Chondrocyte (in vitro differentiated cells): Measurements from ENCODE around the gene CD320. TPM values are rescaled to one million over a fixed set of nuclear protein-coding genes. Genes with fewer than 3 reads are reported as not detected.

ENCODE experiments used
- DNase-seq: peaks from one replicate; pipeline ENCODE4 v3.0.0; 2021; ENCODE audit warnings: mixed read lengths, low spot score
- H3K27ac Mint-ChIP-seq: one replicate; pipeline ENCODE4 v1.8.0; 2021; ENCODE audit warnings: mild to moderate bottlenecking, moderate library complexity, mixed read lengths; ENCODE audit not compliant: unreplicated experiment
- H3K27me3 Mint-ChIP-seq: 2 replicates; pipeline ENCODE4 v1.8.0; 2021; ENCODE audit warnings: low read depth, mixed read lengths
- H3K36me3 Mint-ChIP-seq: 2 replicates; pipeline ENCODE4 v1.8.0; 2021; ENCODE audit warnings: low read depth, mixed read lengths
- H3K4me1 Mint-ChIP-seq: 2 replicates; pipeline ENCODE4 v1.8.0; 2021; ENCODE audit warnings: low read depth, mild to moderate bottlenecking, mixed read lengths
- H3K4me3 Mint-ChIP-seq: one replicate; pipeline ENCODE4 v1.8.0; 2021; ENCODE audit warnings: mild to moderate bottlenecking, moderate library complexity, mixed read lengths; ENCODE audit not compliant: unreplicated experiment
- H3K9me3 Mint-ChIP-seq: 2 replicates; pipeline ENCODE4 v1.8.0; 2021; ENCODE audit warnings: low read depth, mixed read lengths
- CTCF ChIP-seq: fragments of 200-600 bp; sonication (generic); IDR thresholded peaks from 2 replicates; pipeline ENCODE4 v1.5.0; 2021; ENCODE audit warnings: antibody characterized with exemption, mild to moderate bottlenecking, moderate library complexity
- total RNA-seq: library from RNA; stranded (reverse); gene quantifications from 3 replicates; pipeline ENCODE4 v1.2.1, GENCODE V29; 2021

Gene CD320
- total RNA-seq, 1 donor from 2014 or later: 44.0 TPM

- no peak overlapping the region for H3K27ac Mint-ChIP-seq
- no peaks in the 10 kb centered on the region for H3K9me3 Mint-ChIP-seq
- no peak for TF ChIP-seq CTCF
- H3K4me3 Mint-ChIP-seq: no peak overlapping the region
- no peak for DNase-seq
- H3K36me3 Mint-ChIP-seq: no peaks in the 10 kb centered on the region
- H3K27me3 Mint-ChIP-seq: peaks cover 21% of the 10 kb centered on the region
- peaks cover 4% of the 10 kb centered on the region for H3K4me1 Mint-ChIP-seq
These were observed 26.5 kb upstream of the CD320 start for GRCh38 chr19:8334458-8335342.

DNA sequence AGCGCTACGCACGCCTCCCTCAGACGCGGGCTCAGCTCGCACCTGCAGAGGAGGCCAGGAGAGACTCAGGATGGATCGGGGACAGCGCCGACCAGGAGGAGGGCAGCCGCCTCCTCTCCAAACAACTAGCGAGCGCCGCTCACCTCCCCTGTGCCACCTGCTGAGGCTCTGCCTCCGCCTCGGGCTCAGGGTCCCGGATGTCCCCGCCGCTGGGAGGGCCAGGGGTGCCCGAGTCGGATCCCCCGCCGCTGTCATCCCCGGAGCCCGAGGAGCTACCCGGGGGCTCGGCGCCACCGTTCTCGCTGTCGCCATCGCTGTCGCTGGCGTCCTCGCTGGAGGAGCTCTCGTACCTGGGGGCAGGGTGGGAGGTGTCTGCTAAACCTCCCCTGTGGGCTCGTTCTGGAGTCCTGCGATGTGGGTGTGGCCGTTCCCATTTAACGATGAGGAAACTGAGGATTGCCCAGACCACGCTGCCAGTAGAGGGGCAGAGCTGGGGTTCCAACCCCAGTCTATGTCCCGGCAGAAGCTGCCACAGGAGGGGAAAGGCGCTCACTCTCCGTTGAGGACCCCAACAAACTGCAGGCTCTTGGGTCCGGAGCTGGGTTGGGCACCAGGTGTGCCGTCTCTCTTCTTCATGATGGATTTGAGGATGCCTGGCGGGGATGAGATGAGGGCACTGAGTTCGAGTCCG is 25.8 kb upstream of the CD320 start:
- DNase-seq: no peak
- Mint-ChIP-seq H3K4me1 (peaks cover 4% of the 10 kb centered on the region), H3K9me3 (no peaks in the 10 kb centered on the region), H3K27ac (no peak overlapping the region), H3K27me3 (peaks cover 18% of the 10 kb centered on the region), H3K36me3 (no peaks in the 10 kb centered on the region), H3K4me3 (no peak overlapping the region)
- TF ChIP-seq CTCF: no peak

DNA sequence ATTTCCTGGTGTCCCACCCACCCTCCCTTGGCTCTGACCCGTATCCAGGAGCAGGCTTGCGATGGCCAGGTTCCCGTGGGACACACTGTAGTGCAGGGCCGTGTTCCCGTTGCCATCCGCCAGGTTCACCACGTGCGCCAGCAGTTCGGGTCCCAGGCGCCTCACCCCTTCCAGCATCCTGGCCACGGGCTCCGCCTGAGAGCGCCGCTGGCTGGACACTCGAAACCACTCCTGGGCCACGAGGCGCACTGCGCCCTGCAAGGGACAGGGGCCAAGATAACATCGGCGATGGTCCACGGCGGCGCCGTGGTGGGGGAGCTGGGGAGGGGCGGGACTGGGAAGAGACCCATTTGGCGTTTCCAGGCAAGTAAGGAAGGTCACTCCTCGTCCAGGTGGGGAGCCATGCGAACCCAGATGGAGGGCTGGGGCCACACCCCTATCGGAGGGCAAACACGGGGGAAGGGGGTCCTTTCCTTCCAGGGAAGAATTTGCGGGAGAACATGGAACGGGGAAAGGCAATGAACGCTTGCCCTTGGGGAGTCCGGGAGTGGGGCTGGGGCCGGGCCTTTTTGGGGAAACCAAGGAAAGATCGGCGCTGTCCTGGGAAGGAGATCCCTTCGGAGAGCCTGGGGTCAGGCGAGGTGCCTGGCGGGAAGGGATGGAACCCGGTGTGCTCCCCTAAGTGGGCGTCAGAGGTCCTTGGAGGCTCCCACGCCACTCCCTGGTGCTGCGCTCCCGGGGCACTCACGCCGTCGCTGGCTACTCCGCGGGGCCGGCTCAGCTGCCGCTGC is 25.0 kb upstream of the CD320 start:
- DNase-seq: no peak
- H3K9me3 Mint-ChIP-seq: no peaks in the 10 kb centered on the region
- H3K4me3 Mint-ChIP-seq: no peak overlapping the region
- no peaks in the 10 kb centered on the region for H3K36me3 Mint-ChIP-seq
- H3K27me3 Mint-ChIP-seq: peaks cover 14% of the 10 kb centered on the region
- H3K4me1 Mint-ChIP-seq: peaks cover 4% of the 10 kb centered on the region
- no peak overlapping the region for H3K27ac Mint-ChIP-seq
- TF ChIP-seq CTCF: no peak

DNA sequence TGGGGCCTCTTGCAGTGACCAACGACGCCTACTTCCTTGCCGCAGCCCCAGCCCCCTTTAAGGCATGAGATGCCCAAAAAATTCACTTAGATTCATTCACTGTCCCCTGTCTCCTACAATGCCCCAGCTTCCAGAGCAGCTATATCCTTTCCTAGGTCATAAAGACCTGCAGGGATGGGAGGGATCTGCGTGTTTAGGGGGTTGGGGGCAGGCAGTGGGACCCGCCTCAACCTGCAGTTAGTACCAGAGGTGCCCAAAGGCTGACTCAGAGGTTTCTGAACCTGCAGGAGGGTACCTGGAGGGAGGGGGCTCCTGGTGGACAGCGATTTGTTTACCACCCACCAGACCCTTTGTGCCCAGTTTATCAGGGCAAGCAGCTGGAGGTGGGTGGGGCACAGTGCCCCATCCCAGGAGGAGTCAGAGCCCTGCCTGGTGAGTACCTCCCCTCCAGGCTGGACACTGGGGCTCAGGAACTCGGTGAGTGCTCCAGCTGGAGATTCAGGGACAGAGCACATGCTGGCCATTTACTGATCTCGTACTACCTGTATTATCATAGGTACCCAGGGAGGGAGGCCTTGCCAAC is 23.2 kb upstream of the CD320 start:
- no peak overlapping the region for H3K4me3 Mint-ChIP-seq
- peaks cover 10% of the 10 kb centered on the region for H3K27me3 Mint-ChIP-seq
- no peak for TF ChIP-seq CTCF
- peaks cover 4% of the 10 kb centered on the region for H3K36me3 Mint-ChIP-seq
- no peak for DNase-seq
- no peak overlapping the region for H3K27ac Mint-ChIP-seq
- H3K9me3 Mint-ChIP-seq: peaks cover 5% of the 10 kb centered on the region
- peaks cover 4% of the 10 kb centered on the region for H3K4me1 Mint-ChIP-seq
